Measurements from ENCODE around the gene YKT6.

Gene YKT6

GRCh38 chr7:44193011-44193802 lies 7.6 kb upstream of the YKT6 start:
- Histone ChIP-seq H3K9me2 (replicated peaks; ENCODE audit: control insufficient read depth, low read length) (no peaks in the 10 kb centered on the region), H3K36me3 (ENCODE audit: control insufficient read depth, low read length) (no peaks in the 10 kb centered on the region)

GRCh38 chr7:44194069-44194468 lies 6.7 kb upstream of the YKT6 start:
- H3F3A ChIP-seq (ENCODE audit: control insufficient read depth, insufficient read depth): no peaks in the 10 kb centered on the region
- no peak overlapping the region for H3K27ac ChIP-seq (ENCODE audit: low read depth, low read length)
- no peaks in the 10 kb centered on the region for H4K20me1 ChIP-seq (ENCODE audit: control insufficient read depth, insufficient read depth, low read depth, low read length)
- no peaks in the 10 kb centered on the region for H3K9me3 ChIP-seq (ENCODE audit: control insufficient read depth, insufficient read depth, low read length)
- TF ChIP-seq EZH2phosphoT487 (IDR thresholded peaks at IDR 0.05; ENCODE audit: borderline replicate concordance, low read length) (no peak), CTCF (IDR thresholded peaks at IDR 0.05; ENCODE audit: low read depth, low read length, poor library complexity, severe bottlenecking) (no peak)
- H3K9me2 ChIP-seq (replicated peaks; ENCODE audit: control insufficient read depth, low read length): no peaks in the 10 kb centered on the region
- H3K4me1 ChIP-seq (ENCODE audit: control insufficient read depth, low read length): peaks cover 10% of the 10 kb centered on the region
- peaks cover 7% of the 10 kb centered on the region; the same call in 1 of the 2 replicates for H3K27me3 ChIP-seq (ENCODE audit: control insufficient read depth, low read length)
- no peak overlapping the region for H3K4me2 ChIP-seq (ENCODE audit: low read length)
- no peak overlapping the region for H3K4me3 ChIP-seq (ENCODE audit: low read length)
- no peaks in the 10 kb centered on the region for H3K36me3 ChIP-seq (ENCODE audit: control insufficient read depth, low read length)
- no peaks in the 10 kb centered on the region for H3K79me2 ChIP-seq (ENCODE audit: control insufficient read depth, low read length)

More at GRCh38 chr7:44193011-44193802, 7.6 kb upstream of the YKT6 start:
- H3K4me2 ChIP-seq (ENCODE audit: low read length): no peak overlapping the region
- no peak overlapping the region for H3K4me3 ChIP-seq (ENCODE audit: low read length)
- H3K9me3 ChIP-seq (ENCODE audit: control insufficient read depth, insufficient read depth, low read length): no peaks in the 10 kb centered on the region
- no peak for TF ChIP-seq CTCF (IDR thresholded peaks at IDR 0.05; ENCODE audit: low read depth, low read length, poor library complexity, severe bottlenecking)
- TF ChIP-seq EZH2phosphoT487 (IDR thresholded peaks at IDR 0.05; ENCODE audit: borderline replicate concordance, low read length): no peak
- no peaks in the 10 kb centered on the region for H3K79me2 ChIP-seq (ENCODE audit: control insufficient read depth, low read length)
- H3K27me3 ChIP-seq (ENCODE audit: control insufficient read depth, low read length): peaks cover 7% of the 10 kb centered on the region; the same call in 1 of the 2 replicates
- peaks cover 10% of the 10 kb centered on the region for H3K4me1 ChIP-seq (ENCODE audit: control insufficient read depth, low read length)
- no peaks in the 10 kb centered on the region for H3F3A ChIP-seq (ENCODE audit: control insufficient read depth, insufficient read depth)
- no peaks in the 10 kb centered on the region for H4K20me1 ChIP-seq (ENCODE audit: control insufficient read depth, insufficient read depth, low read depth, low read length)
- no peak overlapping the region for H3K27ac ChIP-seq (ENCODE audit: low read depth, low read length)

- no peak overlapping the region for H3K4me2 ChIP-seq (ENCODE audit: low read length)
Measured at GRCh38 chr7:44194562-44195145, 6.1 kb upstream of the YKT6 start.

More at GRCh38 chr7:44194562-44195145, 6.1 kb upstream of the YKT6 start:
- H3K4me3 ChIP-seq (ENCODE audit: low read length): no peak overlapping the region
- H3K36me3 ChIP-seq (ENCODE audit: control insufficient read depth, low read length): no peaks in the 10 kb centered on the region
- H3F3A ChIP-seq (ENCODE audit: control insufficient read depth, insufficient read depth): no peaks in the 10 kb centered on the region
- no peak for TF ChIP-seq CTCF (IDR thresholded peaks at IDR 0.05; ENCODE audit: low read depth, low read length, poor library complexity, severe bottlenecking)
- TF ChIP-seq EZH2phosphoT487 (IDR thresholded peaks at IDR 0.05; ENCODE audit: borderline replicate concordance, low read length): no peak
- H3K9me3 ChIP-seq (ENCODE audit: control insufficient read depth, insufficient read depth, low read length): no peaks in the 10 kb centered on the region
- H3K27ac ChIP-seq (ENCODE audit: low read depth, low read length): no peak overlapping the region
- H3K9me2 ChIP-seq (replicated peaks; ENCODE audit: control insufficient read depth, low read length): no peaks in the 10 kb centered on the region
- peaks cover 10% of the 10 kb centered on the region for H3K4me1 ChIP-seq (ENCODE audit: control insufficient read depth, low read length)
- H3K27me3 ChIP-seq (ENCODE audit: control insufficient read depth, low read length): peaks cover 7% of the 10 kb centered on the region; the same call in 1 of the 2 replicates
- H4K20me1 ChIP-seq (ENCODE audit: control insufficient read depth, insufficient read depth, low read depth, low read length): no peaks in the 10 kb centered on the region
- H3K79me2 ChIP-seq (ENCODE audit: control insufficient read depth, low read length): no peaks in the 10 kb centered on the region

Data from DOHH2 (cell line).